KOPT-K1 (cell line): ENCODE measurements around the gene MADD.
"Not testable (repeated sequence)": the region's sequence is repeated elsewhere in the genome, so short reads cannot be mapped to it uniquely, and the experiment has no call there.

Experiments used
- H3K27ac ChIP-seq: fragments of 200-600 bp; sonication (generic); 2 replicates; pipeline ENCODE4 v1.5.1; 2016; ENCODE audit warnings: antibody characterized with exemption, mild to moderate bottlenecking, low read depth, low read length; ENCODE audit not compliant: poor library complexity, severe bottlenecking
- H3K36me3 ChIP-seq: fragments of 200-600 bp; sonication (generic); 2 replicates; pipeline ENCODE4 v1.5.1; 2017; ENCODE audit warnings: antibody characterized with exemption, mild to moderate bottlenecking, low read length, moderate library complexity; ENCODE audit not compliant: insufficient read depth
- H3K9me3 ChIP-seq: fragments of 200-600 bp; sonication (generic); 2 replicates; pipeline ENCODE4 v1.5.1; 2017; ENCODE audit warnings: antibody characterized with exemption, low read length, mild to moderate bottlenecking; ENCODE audit not compliant: insufficient read depth, poor library complexity, severe bottlenecking

Gene MADD

DNA sequence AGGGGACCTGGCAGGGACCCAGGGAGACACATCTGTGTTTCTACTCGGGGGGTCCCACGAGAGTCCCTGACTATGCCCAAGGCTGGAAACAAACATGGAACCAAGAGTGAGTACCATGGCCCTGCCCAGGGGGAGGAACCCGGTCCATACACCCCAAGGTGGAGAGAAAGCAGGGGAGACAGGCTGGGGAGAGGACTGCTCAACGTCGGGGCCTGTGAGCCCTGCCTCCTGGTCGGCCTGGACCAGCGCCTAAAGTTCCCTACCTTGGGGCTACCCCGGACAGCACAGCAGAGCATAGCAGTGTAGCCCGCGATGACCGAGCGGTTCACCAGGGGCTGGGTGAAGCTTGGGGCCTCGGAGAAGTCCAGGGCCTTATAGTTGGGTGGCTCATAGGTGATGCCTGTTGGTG lies 62.4 kb downstream of the MADD start:
- no peak overlapping the region for H3K27ac ChIP-seq
- no peaks in the 10 kb centered on the region for H3K9me3 ChIP-seq
- H3K36me3 ChIP-seq = no peaks in the 10 kb centered on the region; the same call in 1 of the 2 replicates

DNA sequence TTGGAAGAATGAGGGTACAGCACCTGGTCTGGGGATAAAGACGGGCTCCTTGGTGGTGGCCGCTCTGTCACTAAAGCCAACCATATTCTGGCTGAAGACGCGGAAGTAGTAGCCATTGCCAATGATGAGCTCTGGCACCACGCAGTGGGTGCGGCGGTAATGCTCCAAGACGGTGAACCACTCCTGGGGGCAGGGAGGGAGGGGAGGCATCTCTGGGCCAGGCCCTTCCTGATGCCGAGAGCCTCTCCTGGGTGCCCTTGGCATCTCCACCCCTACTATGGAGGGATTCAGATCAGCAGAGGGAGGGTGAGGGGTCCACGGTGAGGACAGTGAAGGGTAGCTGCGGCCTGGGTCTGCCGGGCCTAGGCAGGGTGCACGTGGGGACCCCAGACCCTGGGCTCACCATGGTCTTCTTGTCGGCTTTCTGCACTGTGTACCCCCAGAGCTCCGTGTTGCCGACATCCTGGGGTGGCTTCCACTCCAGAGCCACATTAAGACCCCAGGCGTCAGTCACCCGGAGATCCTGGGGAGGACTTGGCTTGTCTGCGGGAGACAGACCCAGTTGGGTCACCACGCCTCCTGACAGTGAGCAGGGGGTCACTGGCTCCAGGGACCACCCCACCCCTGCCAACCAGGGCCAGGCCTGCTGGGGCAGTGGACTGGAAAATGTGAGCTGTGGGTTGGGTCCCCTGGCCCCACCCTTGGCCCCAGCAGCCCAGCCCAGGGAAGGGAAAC lies 63.0 kb downstream of the MADD start:
- Histone ChIP-seq H3K27ac (no peak overlapping the region), H3K9me3 (no peaks in the 10 kb centered on the region), H3K36me3 (no peaks in the 10 kb centered on the region; the same call in 1 of the 2 replicates)

DNA sequence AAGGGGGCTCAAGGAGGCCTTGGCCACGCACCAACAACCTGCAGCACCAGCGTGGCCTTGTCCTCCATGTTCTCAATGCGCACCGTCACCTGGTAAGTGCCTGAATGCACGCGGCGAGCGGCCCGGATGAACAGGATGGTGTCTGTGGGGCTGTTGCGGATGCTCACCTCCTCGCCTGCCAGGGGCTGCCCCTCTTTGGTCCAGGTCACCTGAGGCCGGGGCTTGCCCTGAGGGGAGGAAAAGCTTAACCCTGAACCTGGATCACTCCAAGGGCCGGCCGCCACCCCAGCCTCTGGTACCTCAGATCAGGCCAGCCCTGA lies 63.6 kb downstream of the MADD start:
- H3K27ac ChIP-seq = no peak overlapping the region
- H3K36me3 ChIP-seq = no peaks in the 10 kb centered on the region; the same call in 1 of the 2 replicates
- H3K9me3 ChIP-seq = no peaks in the 10 kb centered on the region

DNA sequence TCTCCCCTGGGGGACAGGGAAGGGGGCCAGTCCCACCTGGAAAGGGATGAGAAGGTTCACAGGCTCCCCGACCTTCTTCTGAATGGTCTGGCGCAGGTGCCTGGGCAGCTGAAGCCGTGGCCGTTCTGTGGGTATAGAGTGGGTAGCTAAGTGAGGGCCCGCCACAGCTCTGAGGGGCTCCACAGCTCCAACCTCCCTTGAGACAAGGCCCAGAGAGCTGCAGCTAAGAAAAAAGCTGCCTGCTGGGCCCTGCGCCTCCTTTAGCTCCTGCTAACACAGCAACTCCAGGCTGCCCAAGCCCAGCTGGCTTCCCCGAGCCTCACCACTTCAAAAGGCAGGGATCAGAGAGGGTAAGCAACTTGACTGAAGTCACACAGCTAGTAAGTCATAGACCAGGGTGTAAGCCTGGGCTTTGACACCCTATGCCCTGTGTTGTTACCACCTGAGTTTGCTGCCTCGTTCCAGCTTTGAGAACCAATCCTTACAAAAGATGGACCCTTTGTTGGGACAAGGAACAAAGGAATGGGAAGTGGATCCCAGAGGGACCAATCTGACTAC lies 64.0 kb downstream of the MADD start:
- Histone ChIP-seq H3K36me3 (no peaks in the 10 kb centered on the region; the same call in 1 of the 2 replicates), H3K27ac (no peak overlapping the region), H3K9me3 (no peaks in the 10 kb centered on the region)

DNA sequence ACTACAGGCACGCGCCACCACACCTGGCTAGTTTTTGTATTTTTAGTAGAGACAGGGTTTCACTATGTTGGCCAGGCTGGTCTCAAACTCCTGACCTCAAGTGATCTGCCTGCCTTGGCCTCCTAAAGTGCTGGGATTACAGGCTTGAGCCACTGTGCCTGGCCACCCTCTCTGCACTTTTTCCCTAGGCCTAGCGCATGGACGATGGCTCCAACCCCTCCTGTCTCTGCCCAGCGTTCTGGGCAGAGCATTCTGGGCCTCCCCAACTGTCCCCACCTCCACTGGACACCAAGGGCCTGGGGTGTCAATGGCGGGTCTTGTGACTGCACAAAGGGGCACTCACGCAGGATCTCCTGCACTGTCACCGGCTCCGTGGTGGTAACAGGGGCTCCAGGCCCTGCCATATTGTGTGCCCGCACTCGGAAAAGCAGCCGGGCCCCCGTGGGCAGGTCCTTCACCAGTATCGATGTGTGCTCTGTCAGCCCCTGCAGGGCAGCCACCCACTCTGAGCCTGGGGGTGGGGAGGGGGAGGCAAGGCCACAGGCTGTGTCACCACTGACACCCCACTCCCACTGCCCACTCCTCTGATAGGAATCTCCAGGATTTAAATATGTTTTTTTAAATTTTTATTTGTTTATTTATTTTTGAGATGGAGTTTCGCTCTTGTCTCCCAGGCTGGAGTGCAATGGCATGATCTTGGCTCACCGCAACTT lies 64.9 kb downstream of the MADD start:
- not testable (repeated sequence) for H3K9me3 ChIP-seq, H3K27ac ChIP-seq, H3K36me3 ChIP-seq

DNA sequence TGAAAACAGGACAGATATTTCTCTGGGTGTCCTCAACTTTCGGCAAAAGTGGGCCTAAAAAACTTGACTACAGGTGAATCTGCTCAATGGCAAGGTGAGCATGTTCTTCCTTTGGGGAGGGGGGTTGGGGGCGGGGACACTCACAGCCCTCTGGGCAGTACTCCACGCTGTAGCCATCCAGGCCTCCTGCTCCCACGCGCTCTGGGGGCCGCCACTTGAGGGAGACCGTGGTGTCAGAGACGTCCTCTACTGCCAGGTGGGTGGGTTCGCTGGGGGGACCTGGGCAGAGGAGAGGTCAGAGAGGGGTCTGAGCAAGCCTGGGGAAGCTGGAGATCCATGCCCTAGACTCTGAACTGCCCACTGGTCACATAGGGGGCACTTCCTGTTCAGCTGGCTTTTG lies 65.8 kb downstream of the MADD start:
- Histone ChIP-seq H3K27ac (no peak overlapping the region), H3K36me3 (no peaks in the 10 kb centered on the region), H3K9me3 (no peaks in the 10 kb centered on the region)

DNA sequence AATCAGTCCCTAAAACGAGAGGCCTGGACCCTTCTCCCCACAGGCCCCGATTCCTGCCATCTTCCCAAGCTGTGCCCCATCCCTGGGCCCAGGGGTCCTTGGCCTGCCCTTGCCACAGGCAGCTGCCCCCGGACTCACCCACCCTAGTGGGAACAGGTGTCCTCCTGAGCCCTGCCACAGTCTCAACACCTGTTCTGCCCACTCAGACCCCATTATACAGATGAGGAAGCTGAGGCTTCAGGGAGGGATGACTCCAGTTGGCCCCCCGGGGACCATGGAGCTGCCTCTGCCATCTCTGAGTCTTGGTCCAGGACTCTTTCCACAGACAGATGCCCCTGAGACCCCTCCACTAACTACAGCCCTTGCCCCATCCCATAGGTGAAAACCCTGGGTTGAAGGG lies 66.7 kb downstream of the MADD start:
- Histone ChIP-seq H3K27ac (no peak overlapping the region), H3K9me3 (no peaks in the 10 kb centered on the region), H3K36me3 (no peaks in the 10 kb centered on the region)

DNA sequence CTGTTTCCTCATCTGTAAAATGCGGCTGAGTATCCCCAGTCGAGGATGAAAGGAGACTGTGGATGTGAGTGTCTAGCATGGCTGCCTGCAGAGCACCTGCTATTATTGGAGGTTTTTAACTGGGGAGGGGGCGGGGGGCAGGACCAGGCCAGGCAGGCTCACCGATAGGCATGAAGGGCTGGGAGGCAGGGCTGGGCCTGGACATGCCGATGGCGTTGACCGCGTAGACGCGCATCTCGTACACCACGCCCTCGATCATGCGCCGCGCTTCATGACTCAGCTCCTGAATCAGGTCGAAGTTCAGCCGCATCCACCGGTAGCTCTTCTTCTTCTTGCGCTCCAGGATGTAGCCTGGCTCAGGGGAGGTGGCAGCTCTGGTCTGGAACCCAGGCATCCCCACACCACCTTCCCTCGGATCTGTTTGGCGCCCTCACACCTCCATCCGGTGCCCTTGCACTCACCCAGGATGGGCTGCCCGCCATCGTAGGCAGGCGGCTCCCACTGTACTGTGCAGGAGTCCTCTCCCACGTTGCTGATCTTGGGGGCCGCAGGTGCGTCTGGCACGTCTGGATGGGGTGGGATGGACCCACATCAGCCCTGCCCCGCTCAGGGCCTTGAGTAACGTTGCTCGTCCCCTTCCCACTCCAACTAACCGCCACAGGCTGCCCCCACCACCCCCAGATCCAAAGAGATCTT lies 67.4 kb downstream of the MADD start:
- H3K9me3 ChIP-seq = no peaks in the 10 kb centered on the region
- H3K27ac ChIP-seq = no peak overlapping the region
- H3K36me3 ChIP-seq = no peaks in the 10 kb centered on the region

DNA sequence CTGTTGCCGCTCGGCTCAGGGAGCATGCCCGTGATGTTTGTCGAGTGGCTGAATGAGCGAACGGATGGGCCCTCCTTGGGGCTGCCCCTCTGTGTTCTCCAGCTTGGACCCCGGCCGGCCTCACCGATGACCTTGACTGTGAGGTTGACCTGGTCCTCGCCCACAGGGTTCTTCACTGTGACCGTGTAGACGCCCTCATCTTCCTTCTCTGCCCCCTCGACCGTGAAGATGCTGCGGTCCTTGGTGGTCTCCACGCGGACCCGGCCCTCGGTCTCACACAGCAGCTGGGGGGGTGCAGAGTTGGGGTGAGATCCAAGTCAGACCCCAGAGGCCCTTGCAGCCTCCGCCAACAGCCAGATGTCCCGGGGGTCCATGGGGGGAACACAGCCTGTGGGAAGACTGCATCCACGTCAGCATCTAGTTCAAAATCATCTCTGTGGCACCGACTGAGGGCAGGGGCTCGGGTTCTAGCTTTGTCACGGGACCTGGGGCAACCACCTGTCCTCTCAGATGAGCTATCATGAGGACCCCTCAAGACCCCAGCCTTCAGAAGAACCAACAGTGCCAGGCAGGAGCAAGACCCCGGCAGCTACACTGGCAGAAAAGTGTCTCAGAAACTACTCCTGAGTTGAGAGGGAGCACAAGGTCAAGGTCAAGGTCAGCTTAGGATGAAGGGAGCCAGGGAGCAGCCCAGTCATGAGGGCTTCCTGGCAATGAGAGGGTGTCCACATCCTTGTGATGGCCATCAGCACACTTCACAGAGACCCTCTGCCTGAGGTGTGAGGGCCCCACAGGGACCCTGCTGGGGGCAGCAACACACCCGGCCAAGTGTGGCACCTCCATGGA lies 68.7 kb downstream of the MADD start:
- Histone ChIP-seq H3K9me3 (no peaks in the 10 kb centered on the region), H3K27ac (no peak overlapping the region)

DNA sequence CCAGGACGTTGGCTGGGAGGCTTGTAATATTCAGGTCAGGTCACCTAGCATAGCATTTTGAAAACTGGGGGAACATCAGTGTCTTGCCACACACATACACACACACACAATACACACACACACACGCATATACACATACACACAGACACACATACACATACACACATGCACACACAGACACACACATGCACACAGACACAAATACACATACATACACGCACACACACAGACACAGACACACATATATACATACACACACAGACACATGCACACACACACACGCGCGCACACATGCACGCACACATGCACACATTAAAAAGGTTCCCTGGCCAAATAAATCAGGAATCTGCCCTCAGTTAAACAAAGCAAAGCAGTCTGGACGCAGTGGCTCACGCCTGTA lies 70.1 kb downstream of the MADD start:
- H3K36me3 ChIP-seq = no peaks in the 10 kb centered on the region
- H3K9me3 ChIP-seq = no peaks in the 10 kb centered on the region
- H3K27ac ChIP-seq = no peak overlapping the region

More for the DNA sequence above, 68.7 kb downstream of the MADD start:
- H3K36me3 ChIP-seq = no peaks in the 10 kb centered on the region

DNA sequence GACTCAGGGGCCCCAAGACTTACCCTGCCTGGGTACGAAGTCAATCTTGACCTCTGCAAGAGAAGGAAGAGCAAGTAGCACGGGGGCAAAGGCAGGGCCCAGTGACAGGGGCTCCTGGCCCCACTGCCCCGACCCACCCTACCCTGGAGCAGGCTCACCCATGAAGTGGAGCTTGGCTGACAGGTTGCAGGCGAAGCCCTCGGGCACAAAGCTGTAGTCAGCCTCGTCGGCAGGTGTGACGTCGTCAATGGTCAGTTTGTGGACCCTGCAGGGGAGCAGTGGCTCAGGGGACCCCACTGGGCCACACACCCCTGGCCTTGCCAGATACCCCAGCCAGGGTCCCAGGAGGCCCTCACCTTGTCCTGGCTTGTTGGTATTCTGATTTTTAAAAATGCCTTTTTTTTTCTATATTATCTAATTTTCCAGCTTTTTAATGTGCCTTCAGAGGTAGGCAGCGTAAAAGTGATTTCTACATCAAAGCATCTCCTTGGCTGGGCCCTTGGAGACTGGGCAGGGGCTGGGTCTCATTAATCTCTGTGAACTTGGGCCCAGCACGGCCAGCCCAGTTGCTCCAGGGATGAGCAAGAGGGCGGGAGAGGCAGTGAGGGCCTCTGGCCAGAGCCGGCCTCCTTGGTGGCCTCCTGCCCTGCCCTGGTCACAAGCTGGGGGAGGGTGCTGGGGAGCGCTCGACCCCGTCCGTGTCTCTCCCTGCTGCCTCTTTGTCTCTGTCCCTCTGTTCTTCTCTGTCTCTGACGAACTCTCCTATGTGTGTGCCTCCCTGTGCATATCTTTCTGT lies 71.2 kb downstream of the MADD start:
- Histone ChIP-seq H3K36me3 (no peaks in the 10 kb centered on the region), H3K9me3 (no peaks in the 10 kb centered on the region), H3K27ac (no peak overlapping the region)

DNA sequence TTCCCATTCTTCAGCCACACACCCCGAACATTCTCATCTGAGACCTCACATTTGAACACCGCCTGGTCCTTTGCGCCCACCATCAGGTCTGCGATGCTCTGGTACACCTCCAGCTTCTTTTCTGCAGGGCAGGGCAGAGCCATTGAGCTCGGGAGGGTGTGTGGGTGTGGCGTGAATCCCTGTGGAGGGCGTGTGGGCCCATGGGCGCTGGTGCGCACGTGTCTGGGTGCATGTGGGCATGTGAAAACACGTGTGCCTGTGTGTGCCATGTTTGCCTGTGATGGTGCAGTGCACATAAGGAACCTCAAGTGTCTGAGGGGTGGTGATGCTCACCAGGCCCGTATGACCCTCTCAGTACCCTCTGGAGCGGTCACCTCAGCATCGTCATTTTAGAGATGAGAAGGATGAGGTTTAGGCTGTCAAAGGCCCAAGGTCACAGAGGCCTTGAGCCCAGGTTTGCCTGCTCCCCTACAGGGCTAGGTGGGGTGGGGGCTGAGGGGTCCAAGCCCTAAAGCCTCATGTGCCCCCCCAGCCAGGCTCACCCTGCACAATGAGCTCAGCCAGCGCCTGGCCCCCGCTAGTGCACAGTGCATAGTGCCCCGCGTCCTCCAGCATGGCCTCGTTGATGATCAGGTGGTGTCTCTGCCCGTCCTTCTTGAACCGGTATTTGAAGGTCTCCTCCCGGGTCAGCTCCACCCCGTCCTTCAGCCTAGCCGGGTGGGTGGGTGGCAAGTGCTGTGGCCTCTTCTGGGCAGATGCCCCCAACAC lies 72.3 kb downstream of the MADD start:
- no peaks in the 10 kb centered on the region for H3K36me3 ChIP-seq
- H3K27ac ChIP-seq = no peak overlapping the region
- no peaks in the 10 kb centered on the region for H3K9me3 ChIP-seq

DNA sequence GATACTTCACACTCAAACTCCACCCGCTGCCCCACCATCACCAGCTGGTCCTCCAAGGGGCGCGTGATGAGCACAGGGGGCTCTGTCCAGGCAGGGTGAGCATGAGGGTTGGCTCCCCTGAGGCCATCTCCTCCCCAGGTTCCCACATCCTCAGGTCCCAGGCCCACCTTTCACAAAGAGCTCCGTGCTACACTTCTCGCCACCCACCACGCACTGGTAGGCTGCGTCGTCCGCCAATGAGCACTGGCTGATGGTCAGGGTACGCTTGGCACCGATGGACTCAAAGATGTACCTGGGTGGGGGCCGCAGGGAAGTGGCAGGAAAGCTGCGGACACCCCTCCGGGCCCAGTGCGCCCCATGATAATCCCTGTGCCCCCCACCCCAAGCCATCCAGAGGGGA lies 72.9 kb downstream of the MADD start:
- H3K36me3 ChIP-seq = no peaks in the 10 kb centered on the region
- H3K27ac ChIP-seq = no peak overlapping the region
- no peaks in the 10 kb centered on the region for H3K9me3 ChIP-seq
